Testis (tissue), 3 donors: ENCODE measurements around the gene SCP2. TPM values are rescaled to one million over a fixed set of nuclear protein-coding genes. Genes with fewer than 3 reads are reported as not detected.
"Not testable (repeated sequence)": the region's sequence is repeated elsewhere in the genome, so short reads cannot be mapped to it uniquely, and the experiment has no call there.

Experiments used
- DNase-seq: peaks from one replicate; pipeline ENCODE4 v3.0.0-alpha.2; 2019
- H3K27ac ChIP-seq, 2 donors: fragments of 200-600 bp; sonication (generic); one replicate each; pipeline ENCODE4 v1.5.1; 2019
- H3K27me3 ChIP-seq: fragments of 200-600 bp; sonication (generic); one replicate; pipeline ENCODE4 v1.5.1; 2019
- H3K36me3 ChIP-seq: fragments of 200-600 bp; sonication (generic); one replicate; pipeline ENCODE4 v1.5.1; 2017; ENCODE audit warnings: low read depth; ENCODE audit errors: missing control alignments
- H3K4me1 ChIP-seq: fragments of 200-600 bp; sonication (generic); one replicate; pipeline ENCODE4 v1.5.1; 2019
- H3K4me3 ChIP-seq, 2 donors: fragments of 200-600 bp; sonication (generic); one replicate each; pipeline ENCODE4 v1.5.1; 2017 to 2019
- H3K9me3 ChIP-seq: fragments of 200-600 bp; sonication (generic); one replicate; pipeline ENCODE4 v1.5.1; 2017
- POLR2A ChIP-seq: fragments of 450-650 bp; IDR thresholded peaks from one replicate; pipeline ENCODE4 v1.6.1; 2017; ENCODE audit warnings: antibody characterized with exemption, mild to moderate bottlenecking, moderate library complexity
- WGBS, 2 donors: methylation state at CpG; one replicate each; pipeline ENCODE4 v1.1.5; 2018; 5-methylcytosine and 5-hydroxymethylcytosine counted together
- intact Hi-C: fragments of 100-400 bp; cut with DNase I; formaldehyde crosslinking; loops from one replicate; pipeline ENCODE4 v1.15.1; 2023; ENCODE audit warnings: low total_unique reads
- polyA plus RNA-seq: library from polyadenylated mRNA; stranded (reverse); fragments of 350-450 nt; fragmentation: Illumina TruSeq; extraction: RNeasy Lipid Tissue Mini Kit (QIAGEN cat#74804); gene quantifications from one replicate; pipeline ENCODE4 v1.2.3, GENCODE V29; 2014; ENCODE audit warnings: low read depth, low replicate concordance; ENCODE audit not compliant: insufficient read depth
- total RNA-seq, 2 donors: library from RNA; depleted of rRNA; stranded (reverse); fragments of >200 nt; gene quantifications; one replicate each; pipeline ENCODE4 v1.2.3, GENCODE V29; 2016
- TF ChIP-seq, protein P1 (sequence below), 3 experiments: fragments of 450-650 bp in 2 of 3; fragments of 200-600 bp in 1 of 3; sonication (generic) in 1 of 3; IDR thresholded peaks; one replicate each; pipeline ENCODE4 v1.5.1; 2016 to 2019; ENCODE audit warnings: antibody characterized with exemption in 3 of 3, mild to moderate bottlenecking in 2 of 3, moderate library complexity in 1 of 3

Gene SCP2
- total and polyA plus RNA-seq, 3 donors from 2014 or later: 102 to 108 (median 103) TPM

DNA sequence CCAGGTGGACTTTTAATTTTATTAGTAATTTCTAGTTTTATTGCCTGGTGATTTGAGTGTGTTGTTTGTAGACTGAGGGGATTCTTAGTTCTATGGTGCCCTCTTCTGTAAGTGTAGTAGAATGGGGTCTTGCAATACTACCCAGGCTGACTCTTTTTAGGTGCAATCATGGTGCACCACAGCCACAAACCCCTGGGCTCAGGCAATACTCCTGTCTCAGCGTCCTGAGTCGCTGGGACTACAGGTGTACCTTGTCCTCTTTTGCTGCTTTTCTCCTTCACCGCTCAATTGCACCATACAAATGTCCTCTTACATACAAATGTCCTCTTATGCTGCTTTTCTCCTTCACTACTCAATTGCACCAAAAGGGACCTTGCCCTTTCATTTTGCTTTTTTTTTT lies 43.1 kb downstream of the SCP2 start:
- WGBS, 2 donors: 76 to 85% methylated on average over 3 of the region's 3 CpGs
- no peak for TF ChIP-seq POLR2A
- TF ChIP-seq, protein P1, sequence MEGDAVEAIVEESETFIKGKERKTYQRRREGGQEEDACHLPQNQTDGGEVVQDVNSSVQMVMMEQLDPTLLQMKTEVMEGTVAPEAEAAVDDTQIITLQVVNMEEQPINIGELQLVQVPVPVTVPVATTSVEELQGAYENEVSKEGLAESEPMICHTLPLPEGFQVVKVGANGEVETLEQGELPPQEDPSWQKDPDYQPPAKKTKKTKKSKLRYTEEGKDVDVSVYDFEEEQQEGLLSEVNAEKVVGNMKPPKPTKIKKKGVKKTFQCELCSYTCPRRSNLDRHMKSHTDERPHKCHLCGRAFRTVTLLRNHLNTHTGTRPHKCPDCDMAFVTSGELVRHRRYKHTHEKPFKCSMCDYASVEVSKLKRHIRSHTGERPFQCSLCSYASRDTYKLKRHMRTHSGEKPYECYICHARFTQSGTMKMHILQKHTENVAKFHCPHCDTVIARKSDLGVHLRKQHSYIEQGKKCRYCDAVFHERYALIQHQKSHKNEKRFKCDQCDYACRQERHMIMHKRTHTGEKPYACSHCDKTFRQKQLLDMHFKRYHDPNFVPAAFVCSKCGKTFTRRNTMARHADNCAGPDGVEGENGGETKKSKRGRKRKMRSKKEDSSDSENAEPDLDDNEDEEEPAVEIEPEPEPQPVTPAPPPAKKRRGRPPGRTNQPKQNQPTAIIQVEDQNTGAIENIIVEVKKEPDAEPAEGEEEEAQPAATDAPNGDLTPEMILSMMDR (IDR thresholded peaks at IDR 0.05): no peak
- DNase-seq: no peak

DNA sequence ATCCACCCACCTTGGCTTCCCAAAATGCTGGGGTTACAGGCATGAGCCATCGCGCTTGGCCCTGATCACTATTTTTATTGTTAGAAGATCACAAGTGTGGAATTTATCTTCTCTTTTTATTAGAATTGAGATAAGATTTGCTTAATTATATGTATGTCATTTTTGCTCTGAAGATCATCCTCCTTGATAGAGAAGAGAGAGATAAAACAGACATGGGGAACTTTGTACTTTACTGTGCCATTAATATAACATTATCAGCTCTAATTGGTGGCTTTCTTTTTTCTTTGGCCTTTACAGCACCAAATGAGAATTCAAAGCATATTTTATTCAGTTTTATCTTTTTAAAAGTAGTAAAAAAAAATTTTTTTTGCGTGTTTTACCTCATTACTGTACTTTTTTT lies 46.8 kb downstream of the SCP2 start:
- H3K4me1 ChIP-seq: no peaks in the 10 kb centered on the region
- 76 to 82% methylated on average over 3 of the region's 3 CpGs for WGBS, 2 donors
- no peaks in the 10 kb centered on the region for H3K27me3 ChIP-seq
- no peak overlapping the region for H3K4me3 ChIP-seq
- DNase-seq: no peak
- TF ChIP-seq POLR2A: no peak
- TF ChIP-seq, protein P1 (IDR thresholded peaks at IDR 0.05): no peak
- no peaks in the 10 kb centered on the region for H3K36me3 ChIP-seq
- no peaks in the 10 kb centered on the region for H3K9me3 ChIP-seq
- peak overlapping the region in 1 of 2 donors; percentile 59 for H3K27ac ChIP-seq
- intact Hi-C loops: no loop called here

More for the DNA sequence above, 43.1 kb downstream of the SCP2 start:
- Histone ChIP-seq H3K36me3 (no peaks in the 10 kb centered on the region), H3K9me3 (no peaks in the 10 kb centered on the region), H3K4me3 (no peak overlapping the region), H3K27ac (no peak overlapping the region), H3K27me3 (no peaks in the 10 kb centered on the region), H3K4me1 (no peaks in the 10 kb centered on the region)
- intact Hi-C loops: no loop called here

DNA sequence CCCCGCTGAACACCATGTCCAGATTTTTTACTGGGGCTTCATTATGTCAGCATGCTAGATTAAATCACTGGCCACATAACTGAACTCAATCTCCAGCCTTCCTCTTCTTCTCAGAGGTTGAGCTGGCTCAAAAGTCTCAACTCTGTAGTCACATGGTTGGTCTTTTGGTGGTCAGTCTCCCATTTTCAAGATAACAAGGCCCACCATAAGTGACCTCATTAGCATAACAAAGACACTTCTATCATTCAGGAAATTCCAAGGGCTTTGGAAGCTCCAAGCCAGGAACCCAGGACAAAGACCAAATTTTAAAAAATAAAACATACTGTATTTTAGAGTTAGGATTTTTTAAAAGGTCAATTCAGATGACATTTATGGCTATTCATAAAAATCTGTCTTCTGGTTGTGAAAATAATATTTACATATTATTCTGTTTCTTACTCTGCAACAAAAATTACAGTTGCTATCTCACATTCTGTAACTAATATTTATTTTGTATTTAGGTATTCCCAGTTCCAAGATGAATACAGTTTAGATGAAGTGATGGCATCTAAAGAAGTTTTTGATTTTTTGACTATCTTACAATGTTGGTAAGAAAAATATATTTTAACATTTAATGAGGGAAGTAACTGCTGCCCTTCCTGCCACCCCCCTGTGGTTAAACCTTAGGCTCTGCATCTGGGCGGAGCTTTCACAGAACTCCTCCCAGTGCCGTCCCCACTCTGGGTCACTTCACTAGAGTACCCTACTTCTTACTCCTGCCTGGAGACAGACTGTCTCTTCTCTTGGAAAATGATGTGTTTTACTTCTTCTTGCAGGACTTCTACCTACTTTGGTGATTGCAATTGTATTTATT lies 49.3 kb downstream of the SCP2 start:
- 84 to 91% methylated on average over 3 of the region's 3 CpGs for WGBS, 2 donors
- DNase-seq: no peak
- no peak for TF ChIP-seq POLR2A
- TF ChIP-seq, protein P1 (IDR thresholded peaks at IDR 0.05): no peak
- no peaks in the 10 kb centered on the region for H3K27me3 ChIP-seq
- no peaks in the 10 kb centered on the region for H3K4me1 ChIP-seq
- H3K9me3 ChIP-seq: no peaks in the 10 kb centered on the region
- no peak overlapping the region for H3K4me3 ChIP-seq
- H3K36me3 ChIP-seq: no peaks in the 10 kb centered on the region
- intact Hi-C loops: no loop called here
- H3K27ac ChIP-seq: no peak overlapping the region

DNA sequence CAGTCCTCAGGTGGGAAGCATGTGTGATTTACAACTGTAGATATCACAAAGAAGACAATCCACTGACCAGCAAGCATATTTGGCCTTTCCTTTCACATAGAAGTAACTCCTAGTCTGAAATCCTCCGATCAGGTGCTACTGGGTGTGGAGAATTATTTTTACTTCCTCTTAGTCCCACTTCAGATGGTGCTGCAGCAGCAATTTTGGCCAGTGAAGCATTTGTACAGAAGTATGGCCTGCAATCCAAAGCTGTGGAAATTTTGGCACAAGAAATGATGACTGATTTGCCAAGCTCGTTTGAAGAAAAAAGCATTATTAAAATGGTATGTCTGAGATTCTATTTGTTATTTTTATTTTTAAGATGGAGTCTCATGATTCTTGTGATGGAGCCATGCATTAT lies 51.0 kb downstream of the SCP2 start:
- no peaks in the 10 kb centered on the region for H3K4me1 ChIP-seq
- WGBS, 2 donors: 73 to 74% methylated on average over 2 of the region's 2 CpGs
- no peak overlapping the region for H3K27ac ChIP-seq
- no peaks in the 10 kb centered on the region for H3K36me3 ChIP-seq
- no peaks in the 10 kb centered on the region for H3K9me3 ChIP-seq
- TF ChIP-seq, protein P1 (IDR thresholded peaks at IDR 0.05): no peak
- no peak for TF ChIP-seq POLR2A
- H3K4me3 ChIP-seq: no peak overlapping the region
- H3K27me3 ChIP-seq: no peaks in the 10 kb centered on the region
- intact Hi-C loops: no loop called here
- no peak for DNase-seq

DNA sequence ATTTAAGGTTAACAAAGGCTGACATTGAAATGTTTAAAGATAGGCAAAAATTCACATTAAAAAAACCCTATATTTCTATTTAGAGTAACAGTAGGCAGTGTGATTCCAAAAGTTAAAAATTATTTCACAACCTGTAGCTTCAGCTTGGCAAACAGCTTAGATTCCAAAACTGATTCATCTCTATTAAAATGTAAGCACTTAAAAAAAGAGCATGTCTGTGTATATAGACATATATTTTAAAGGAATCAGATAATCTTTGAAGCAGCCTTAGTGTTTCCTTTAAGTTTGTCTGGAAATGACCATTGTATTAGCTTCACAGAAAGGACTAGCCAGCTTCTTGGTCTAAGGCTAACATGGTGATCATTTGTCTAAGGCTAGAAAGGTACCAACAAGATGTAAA lies 65.7 kb downstream of the SCP2 start:
- H3K27ac ChIP-seq, H3K4me1 ChIP-seq, DNase-seq, H3K9me3 ChIP-seq, H3K27me3 ChIP-seq, intact Hi-C loops, H3K4me3 ChIP-seq, H3K36me3 ChIP-seq: not testable (repeated sequence)
